Thoracic aorta (tissue), 2 donors: ENCODE measurements around the gene RNF144A. TPM values are rescaled to one million over a fixed set of nuclear protein-coding genes. Genes with fewer than 3 reads are reported as not detected.

Experiments
- ATAC-seq: fragments of 150-250 bp; one replicate; pipeline ENCODE4 v1.8.0; 2017; ENCODE audit warnings: low read depth; ENCODE audit not compliant: insufficient number of reproducible peaks, low FRiP score
- DNase-seq: peaks from one replicate; pipeline ENCODE4 v3.0.0-alpha.2; 2020; ENCODE audit warnings: low spot score
- H3K27ac ChIP-seq, 2 donors: fragments of 200-600 bp; sonication (generic); 1 replicate in 1 of 2; 2 replicates in 1 of 2; pipeline ENCODE4 v1.5.1; 2016; ENCODE audit warnings: mild to moderate bottlenecking in 2 of 2, moderate library complexity in 2 of 2
- H3K27me3 ChIP-seq: fragments of 200-600 bp; sonication (generic); replicated peaks from 2 replicates; pipeline ENCODE4 v1.6.0; 2016; ENCODE audit warnings: mild to moderate bottlenecking; ENCODE audit not compliant: insufficient read depth
- H3K36me3 ChIP-seq: fragments of 200-600 bp; sonication (generic); one replicate; pipeline ENCODE4 v1.5.1; 2016
- H3K4me1 ChIP-seq, 2 donors: fragments of 200-600 bp; sonication (generic); 1 replicate in 1 of 2; 2 replicates in 1 of 2; pipeline versions ENCODE4 v1.5.1 to v1.6.0; 2016; ENCODE audit warnings: low read depth in 2 of 2, mild to moderate bottlenecking in 1 of 2; ENCODE audit not compliant: control insufficient read depth in 1 of 2
- H3K4me3 ChIP-seq: fragments of 200-600 bp; sonication (generic); 2 replicates; pipeline ENCODE4 v1.5.1; 2016; ENCODE audit warnings: mild to moderate bottlenecking
- H3K9me3 ChIP-seq: fragments of 200-600 bp; sonication (generic); 2 replicates; pipeline ENCODE4 v1.5.1; 2016
- CTCF ChIP-seq: fragments of 200-600 bp; sonication (generic); IDR thresholded peaks from one replicate; pipeline ENCODE4 v1.5.1; 2019; ENCODE audit warnings: antibody characterized with exemption
- total RNA-seq, 2 donors: library from RNA; depleted of rRNA; stranded (reverse); fragments of >200 nt; gene quantifications; one replicate each; pipeline versions ENCODE4 v1.1.0 to v1.2.3, GENCODE V29; 2016

Gene RNF144A
- total RNA-seq, 2 donors from 2014 or later: 3.4 to 6.2 TPM

GRCh38 chr2:6929196-6929819 lies 12.1 kb downstream of the RNF144A start:
- DNase-seq (no peak), ATAC-seq (no peak)
- Histone ChIP-seq H3K9me3 (no peaks in the 10 kb centered on the region), H3K4me3 (no peak overlapping the region), H3K36me3 (no peaks in the 10 kb centered on the region), H3K27me3 (no peaks in the 10 kb centered on the region), H3K27ac (no peak overlapping the region), H3K4me1 (peaks cover 0 to 9% of the 10 kb centered on the region in 2 donors)
- no peak for TF ChIP-seq CTCF

- TF ChIP-seq CTCF: no peak
- Histone ChIP-seq H3K9me3 (no peaks in the 10 kb centered on the region), H3K4me3 (no peak overlapping the region), H3K27ac (no peak overlapping the region), H3K27me3 (no peaks in the 10 kb centered on the region), H3K4me1 (peaks cover 0 to 9% of the 10 kb centered on the region in 2 donors), H3K36me3 (no peaks in the 10 kb centered on the region)
- DNase-seq: no peak
- ATAC-seq: no peak
Measured at GRCh38 chr2:6930923-6931647, 13.9 kb downstream of the RNF144A start.

GRCh38 chr2:6931753-6932152 lies 14.5 kb downstream of the RNF144A start:
- Histone ChIP-seq H3K36me3 (no peaks in the 10 kb centered on the region), H3K4me3 (no peak overlapping the region), H3K27ac (no peak overlapping the region), H3K4me1 (peaks cover 0 to 9% of the 10 kb centered on the region in 2 donors), H3K9me3 (no peaks in the 10 kb centered on the region), H3K27me3 (no peaks in the 10 kb centered on the region)
- DNase-seq (no peak), ATAC-seq (no peak)
- TF ChIP-seq CTCF: no peak

- Histone ChIP-seq H3K4me3 (no peak overlapping the region), H3K36me3 (no peaks in the 10 kb centered on the region), H3K9me3 (no peaks in the 10 kb centered on the region), H3K27me3 (no peaks in the 10 kb centered on the region), H3K4me1 (peaks cover 0 to 9% of the 10 kb centered on the region in 2 donors), H3K27ac (no peak overlapping the region)
- ATAC-seq: no peak
- TF ChIP-seq CTCF: no peak
- no peak for DNase-seq
Measured at GRCh38 chr2:6932206-6932605, 15.0 kb downstream of the RNF144A start.

GRCh38 chr2:6932828-6933227 lies 15.6 kb downstream of the RNF144A start:
- H3K27me3 ChIP-seq: no peaks in the 10 kb centered on the region
- ATAC-seq: no peak
- no peaks in the 10 kb centered on the region for H3K9me3 ChIP-seq
- no peaks in the 10 kb centered on the region for H3K36me3 ChIP-seq
- H3K27ac ChIP-seq: no peak overlapping the region
- H3K4me3 ChIP-seq: no peak overlapping the region
- DNase-seq: no peak
- H3K4me1 ChIP-seq: peaks cover 0 to 9% of the 10 kb centered on the region in 2 donors
- TF ChIP-seq CTCF: no peak
